Natural killer cell (primary cell): ENCODE data around the gene LTB4R2. TPM values are rescaled to one million over a fixed set of nuclear protein-coding genes. Genes with fewer than 3 reads are reported as not detected.

Experiments used
- ATAC-seq, 3 donors: fragments of 150-1000 bp in 2 of 3; fragments of 200-7000 bp in 1 of 3; cut with Tn5 transposase; 1 replicate in 1 of 3; 2 replicates in 2 of 3; pipeline ENCODE4 v1.10.0; 2021; ENCODE audit warnings: mild to moderate bottlenecking in 2 of 3, moderate library complexity in 2 of 3
- DNase-seq, 2 donors: peaks; one replicate each; pipeline versions ENCODE4 v3.0.0 to v3.0.0-alpha.2; 2013 to 2021; ENCODE audit warnings: mixed read lengths in 1 of 2
- H3K27ac ChIP-seq: one replicate; pipeline ENCODE4 v1.5.1; 2013; ENCODE audit warnings: mild to moderate bottlenecking, low read length
- H3K27me3 ChIP-seq: one replicate; pipeline ENCODE4 v1.6.1; 2013; ENCODE audit warnings: low read length; ENCODE audit not compliant: control insufficient read depth, insufficient read depth
- H3K36me3 ChIP-seq: one replicate; pipeline ENCODE4 v1.6.1; 2013; ENCODE audit warnings: low read length; ENCODE audit not compliant: control insufficient read depth, insufficient read depth
- H3K4me1 ChIP-seq: one replicate; pipeline ENCODE4 v1.6.1; 2013; ENCODE audit warnings: low read length; ENCODE audit not compliant: control insufficient read depth, insufficient read depth
- H3K4me3 ChIP-seq: one replicate; pipeline ENCODE4 v1.5.1; 2013; ENCODE audit warnings: low read length
- H3K9me3 ChIP-seq: one replicate; pipeline ENCODE4 v1.6.1; 2013; ENCODE audit warnings: low read length; ENCODE audit not compliant: control insufficient read depth, insufficient read depth
- H3K27ac Mint-ChIP-seq, 2 donors: one replicate each; pipeline ENCODE4 v1.8.0; 2022; ENCODE audit warnings: mild to moderate bottlenecking in 2 of 2, mixed read lengths in 2 of 2, moderate library complexity in 1 of 2
- H3K27me3 Mint-ChIP-seq, 2 donors: one replicate each; pipeline ENCODE4 v1.8.0; 2022; ENCODE audit warnings: low read depth in 2 of 2, mixed read lengths in 2 of 2
- H3K36me3 Mint-ChIP-seq: one replicate; pipeline ENCODE4 v1.8.0; 2022; ENCODE audit warnings: mixed read lengths
- H3K4me1 Mint-ChIP-seq, 2 donors: one replicate each; pipeline ENCODE4 v1.8.0; 2022; ENCODE audit warnings: mixed read lengths in 2 of 2
- H3K4me3 Mint-ChIP-seq: one replicate; pipeline ENCODE4 v1.8.0; 2022; ENCODE audit warnings: mild to moderate bottlenecking, moderate library complexity, mixed read lengths
- H3K9me3 Mint-ChIP-seq, 2 donors: one replicate each; pipeline ENCODE4 v1.8.0; 2022; ENCODE audit warnings: mixed read lengths in 2 of 2
- CTCF ChIP-seq: fragments of 200-600 bp; IDR thresholded peaks from one replicate; pipeline ENCODE4 v1.8.0; 2022; ENCODE audit warnings: antibody characterized with exemption
- WGBS: methylation state at CpG from one replicate; pipeline ENCODE4 v1.1.7; 2013; ENCODE audit warnings: missing lambda C conversion rate; ENCODE audit not compliant: insufficient coverage; 5-methylcytosine and 5-hydroxymethylcytosine counted together
- intact Hi-C: fragments of 100-400 bp; cut with micrococcal nuclease; formaldehyde crosslinking; loops from one replicate; pipeline ENCODE4 v1.14.2; 2022
- total RNA-seq, 4 donors: library from RNA; stranded (reverse); fragments of 120-200 nt in 1 of 4; gene quantifications; one replicate each; pipeline versions ENCODE4 v1.2.3 to v1.2.4, GENCODE V29; 2013 to 2022

Gene LTB4R2
- total RNA-seq, 3 donors from 2014 or later (not counting 1 experiment from before 2014, with no cell fraction given) = 27.6 to 40.5 (median 37.4) TPM

GRCh38 chr14:24261969-24262327 lies 48.0 kb upstream of the LTB4R2 start:
- DNase-seq (no peak), ATAC-seq (no peak)
- no peaks in the 10 kb centered on the region for H3K9me3 ChIP-seq
- H3K27ac Mint-ChIP-seq = no peak overlapping the region
- no peaks in the 10 kb centered on the region for H3K27me3 Mint-ChIP-seq
- no peak overlapping the region for H3K27ac ChIP-seq
- H3K36me3 Mint-ChIP-seq = peaks cover 5% of the 10 kb centered on the region
- H3K4me1 Mint-ChIP-seq = peaks cover 0 to 3% of the 10 kb centered on the region in 2 donors
- no peaks in the 10 kb centered on the region for H3K27me3 ChIP-seq
- 94% methylated on average over 19 of the region's 19 CpGs for WGBS
- intact Hi-C loops = no loop called here
- peaks cover 25% of the 10 kb centered on the region for H3K36me3 ChIP-seq
- no peak overlapping the region for H3K4me3 Mint-ChIP-seq
- TF ChIP-seq CTCF = no peak
- H3K4me1 ChIP-seq = no peaks in the 10 kb centered on the region
- H3K9me3 Mint-ChIP-seq = no peaks in the 10 kb centered on the region
- H3K4me3 ChIP-seq = no peak overlapping the region

GRCh38 chr14:24262821-24263733 lies 46.9 kb upstream of the LTB4R2 start, which contains the start of gene TGM1:
TGM1 (minus strand) TSS chr14:24263177; CDS start chr14:24262352, 825 bp downstream.
- intact Hi-C loops = no loop called here
- Histone ChIP-seq H3K9me3 (no peaks in the 10 kb centered on the region), H3K4me3 (no peak within 1 kb of the TSS), H3K36me3 (peaks cover 29% of the 10 kb centered on the region), H3K27me3 (no peaks in the 10 kb centered on the region), H3K4me1 (no peaks in the 10 kb centered on the region), H3K27ac (no peak within 1 kb of the TSS)
- Mint-ChIP-seq H3K27ac (no peak within 1 kb of the TSS), H3K36me3 (peaks cover 11% of the 10 kb centered on the region), H3K4me1 (peaks cover 0 to 6% of the 10 kb centered on the region in 2 donors), H3K9me3 (no peaks in the 10 kb centered on the region), H3K27me3 (no peaks in the 10 kb centered on the region), H3K4me3 (no peak within 1 kb of the TSS)
- DNase-seq = no peak
- 94% methylated on average over 14 of the region's 14 CpGs for WGBS
- no peak for TF ChIP-seq CTCF
- no peak for ATAC-seq

DNA sequence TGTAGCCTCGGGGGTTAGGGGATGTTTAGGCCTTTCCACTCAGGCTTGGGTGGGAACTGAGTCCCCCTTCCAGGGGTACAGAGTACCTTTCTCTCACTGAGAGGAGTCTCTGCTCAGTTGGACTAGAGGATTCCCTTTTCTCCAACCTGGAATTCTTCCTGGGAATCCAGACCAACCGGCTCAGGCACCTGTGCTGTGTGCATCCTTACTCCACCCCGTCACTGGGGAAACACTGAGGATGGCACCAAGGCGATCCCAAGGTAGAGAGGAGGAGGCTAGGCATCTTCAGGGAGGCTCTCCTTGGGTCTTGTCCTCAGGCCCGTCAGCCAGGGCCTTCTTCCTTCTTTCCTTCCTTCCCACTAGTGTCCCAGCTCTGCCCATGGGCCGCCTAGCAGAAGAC lies 46.1 kb upstream of the LTB4R2 start:
- peaks cover 11% of the 10 kb centered on the region for H3K36me3 Mint-ChIP-seq
- Histone ChIP-seq H3K36me3 (peaks cover 26% of the 10 kb centered on the region), H3K27ac (no peak overlapping the region)

More for the DNA sequence above, 46.1 kb upstream of the LTB4R2 start:
- DNase-seq (no peak), ATAC-seq (no peak)
- Histone ChIP-seq H3K4me3 (no peak overlapping the region), H3K4me1 (no peaks in the 10 kb centered on the region), H3K27me3 (no peaks in the 10 kb centered on the region), H3K9me3 (no peaks in the 10 kb centered on the region)
- H3K27ac Mint-ChIP-seq = no peak overlapping the region
- no peak overlapping the region for H3K4me3 Mint-ChIP-seq
- no peak for TF ChIP-seq CTCF
- intact Hi-C loops = no loop called here
- H3K9me3 Mint-ChIP-seq = no peaks in the 10 kb centered on the region
- WGBS = 93% methylated on average over 6 of the region's 6 CpGs
- H3K27me3 Mint-ChIP-seq = no peaks in the 10 kb centered on the region
- peaks cover 0 to 6% of the 10 kb centered on the region in 2 donors for H3K4me1 Mint-ChIP-seq
